GM18511 (cell line): Measurements from ENCODE around the gene CTSL.
"Not testable (repeated sequence)": the region's sequence is repeated elsewhere in the genome, so short reads cannot be mapped to it uniquely, and the experiment has no call there.

Experiments used
- ATAC-seq: cut with Tn5 transposase; IDR thresholded peaks from one replicate; pipeline ENCODE4 v1.9.1; 2021; ENCODE audit warnings: mild to moderate bottlenecking, moderate library complexity; ENCODE audit not compliant: unreplicated experiment

CTSL gene

GRCh38 chr9:87718852-87719612 is 6.9 kb upstream of the CTSL start:
- no peak for ATAC-seq

- ATAC-seq: no peak
Measured at GRCh38 chr9:87720173-87720572, 5.7 kb upstream of the CTSL start.

GRCh38 chr9:87722393-87723088 is 3.4 kb upstream of the CTSL start:
- ATAC-seq: no peak

GRCh38 chr9:87725356-87725899 is 491 bp upstream of the CTSL start:
- no peak for ATAC-seq

DNA sequence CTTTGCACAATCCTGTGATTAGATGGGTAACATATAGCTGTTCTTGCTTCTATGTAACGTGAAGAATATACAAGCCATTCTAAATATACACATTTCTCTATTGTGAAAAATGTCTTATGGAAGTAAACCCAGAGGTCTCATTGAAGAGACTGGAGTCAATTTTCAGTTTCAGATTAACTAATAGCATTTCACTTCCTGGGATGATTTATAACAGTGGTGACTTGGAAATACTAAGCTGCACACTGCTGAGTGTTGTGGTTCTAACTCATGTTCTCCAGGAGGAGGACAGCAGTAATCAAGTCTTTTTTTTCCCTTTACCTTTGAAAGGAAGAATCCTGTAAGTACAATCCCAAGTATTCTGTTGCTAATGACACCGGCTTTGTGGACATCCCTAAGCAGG is 3.3 kb downstream of the CTSL start:
- ATAC-seq: no peak

DNA sequence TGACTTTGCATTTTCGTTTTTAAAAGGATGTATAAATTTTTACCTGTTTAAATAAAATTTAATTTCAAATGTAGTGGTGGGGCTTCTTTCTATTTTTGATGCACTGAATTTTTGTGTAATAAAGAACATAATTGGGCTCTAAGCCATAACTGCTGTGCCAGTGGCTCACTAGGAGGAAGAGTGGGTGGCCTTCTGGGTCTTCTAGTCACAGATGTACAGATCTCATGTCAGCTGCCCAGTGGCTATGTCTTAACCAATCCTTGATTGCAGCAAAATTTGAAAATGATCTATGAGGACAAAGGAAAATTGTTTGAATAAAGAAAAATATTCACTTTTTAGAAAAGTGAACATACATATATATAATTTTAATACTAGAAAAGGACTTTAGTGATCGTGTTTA is 5.4 kb downstream of the CTSL start:
- ATAC-seq: no peak

DNA sequence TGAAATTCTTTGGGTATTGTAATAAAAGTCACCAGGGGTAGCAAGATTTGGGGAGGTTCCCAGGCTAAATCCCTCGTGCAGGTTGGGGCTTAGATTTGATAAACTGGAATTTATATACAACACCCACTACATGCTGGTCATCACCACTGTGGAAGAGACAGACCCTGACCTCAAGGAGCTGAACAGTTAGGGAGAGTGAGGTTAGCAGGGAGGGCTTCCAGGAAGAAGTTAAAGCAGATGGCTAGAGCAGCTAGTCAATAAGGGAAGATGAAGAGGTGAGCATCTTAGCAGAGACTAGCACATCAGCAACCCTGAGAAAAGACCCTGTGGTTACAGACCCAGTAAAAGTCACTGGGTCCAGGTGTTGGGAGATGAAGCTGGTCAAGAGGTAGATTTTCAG is 6.4 kb downstream of the CTSL start:
- no peak for ATAC-seq

GRCh38 chr9:87732756-87733155 is 6.8 kb downstream of the CTSL start:
- no peak for ATAC-seq

DNA sequence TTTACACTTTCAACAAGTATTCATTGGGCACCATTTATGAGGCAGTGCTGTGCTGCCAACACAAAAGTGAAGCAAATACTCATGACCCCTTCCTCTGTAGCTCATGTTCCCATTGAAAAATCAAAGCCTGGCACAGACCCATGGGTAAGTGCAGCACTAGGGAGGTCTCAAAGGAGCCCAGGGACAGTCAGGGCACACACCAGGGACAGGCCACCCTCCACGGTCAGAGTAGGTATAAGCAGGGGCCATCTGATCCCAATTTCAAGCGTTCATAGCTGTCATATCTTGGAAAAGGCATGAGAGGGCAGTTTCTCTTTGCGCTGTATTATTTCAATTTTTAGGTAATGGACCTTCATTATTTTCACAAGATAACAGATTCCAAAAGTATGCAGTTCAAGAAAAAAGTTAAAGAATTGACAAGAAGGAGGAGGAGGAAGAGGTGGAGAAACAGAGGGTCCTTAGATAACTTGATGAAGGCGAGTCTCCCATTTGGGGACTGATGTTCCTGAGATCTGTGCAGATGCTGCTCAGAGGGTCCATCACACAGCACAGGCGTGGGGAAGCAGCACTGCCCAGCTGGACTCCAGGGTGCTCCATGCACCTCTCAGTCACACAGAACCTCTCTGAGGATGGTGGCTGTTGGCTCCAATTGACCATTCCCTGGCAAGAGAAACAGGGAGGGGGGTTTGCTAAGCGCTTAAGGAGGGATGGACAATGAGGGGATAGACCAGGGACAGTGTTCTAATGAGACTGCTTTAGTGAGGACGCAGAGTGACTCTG is 7.5 kb downstream of the CTSL start:
- no peak for ATAC-seq

- no peak for ATAC-seq
Measured at GRCh38 chr9:87734106-87734505, 8.2 kb downstream of the CTSL start.

- no peak for ATAC-seq
Measured at GRCh38 chr9:87739546-87739945, 13.6 kb downstream of the CTSL start.

GRCh38 chr9:87740209-87740608 is 14.3 kb downstream of the CTSL start:
- no peak for ATAC-seq

DNA sequence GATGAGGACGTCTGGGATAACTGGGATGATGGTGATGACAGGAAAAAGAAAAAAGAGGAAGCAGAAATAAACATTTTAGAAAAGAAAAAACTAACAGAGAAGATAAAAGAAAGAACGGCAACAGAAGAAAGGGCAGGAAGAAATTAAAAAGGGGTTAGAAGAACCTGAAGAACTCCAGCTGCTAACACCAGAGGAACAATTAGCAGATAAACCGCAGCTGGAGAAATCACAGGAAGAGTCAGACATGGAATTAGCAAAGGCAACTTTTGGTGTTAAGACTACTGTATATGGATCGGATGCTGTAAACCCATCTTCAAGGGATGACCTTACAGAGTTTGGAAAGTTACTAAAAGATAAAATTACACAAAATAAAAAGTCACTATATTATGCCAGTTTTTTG is 15.4 kb downstream of the CTSL start:
- ATAC-seq: no peak

GRCh38 chr9:87741891-87742290 is 16.0 kb downstream of the CTSL start:
- no peak for ATAC-seq

DNA sequence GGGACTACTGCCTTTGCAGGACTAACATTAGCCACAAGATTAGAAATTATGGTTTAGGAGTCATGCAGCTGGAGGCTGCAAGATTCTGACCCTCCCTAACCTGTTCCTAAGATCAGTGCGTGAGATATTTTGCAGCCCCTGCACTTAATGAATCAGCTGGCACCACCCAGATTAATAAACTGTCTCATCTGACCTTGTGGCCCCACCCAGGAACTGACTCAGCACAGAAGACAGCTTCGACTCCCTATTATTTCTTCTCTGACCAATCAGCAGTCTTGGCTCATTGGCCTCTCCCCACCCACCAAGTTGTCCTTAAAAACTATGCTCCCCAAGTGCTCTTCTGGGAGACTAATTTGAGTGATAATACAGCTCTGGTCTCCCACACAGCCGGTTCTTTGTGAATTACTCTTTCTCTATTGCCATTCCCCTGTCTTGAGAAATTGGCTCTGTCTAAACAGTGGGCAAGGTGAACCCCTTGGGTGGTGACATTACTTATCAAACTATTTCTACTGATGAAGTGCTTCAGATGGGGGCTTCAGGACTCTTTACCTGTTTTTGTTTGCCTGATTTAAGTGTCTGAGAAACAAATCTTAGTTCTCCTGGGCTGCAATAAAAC is 17.0 kb downstream of the CTSL start:
- no peak for ATAC-seq

GRCh38 chr9:87744247-87744646 is 18.3 kb downstream of the CTSL start:
- not testable (repeated sequence) for ATAC-seq

DNA sequence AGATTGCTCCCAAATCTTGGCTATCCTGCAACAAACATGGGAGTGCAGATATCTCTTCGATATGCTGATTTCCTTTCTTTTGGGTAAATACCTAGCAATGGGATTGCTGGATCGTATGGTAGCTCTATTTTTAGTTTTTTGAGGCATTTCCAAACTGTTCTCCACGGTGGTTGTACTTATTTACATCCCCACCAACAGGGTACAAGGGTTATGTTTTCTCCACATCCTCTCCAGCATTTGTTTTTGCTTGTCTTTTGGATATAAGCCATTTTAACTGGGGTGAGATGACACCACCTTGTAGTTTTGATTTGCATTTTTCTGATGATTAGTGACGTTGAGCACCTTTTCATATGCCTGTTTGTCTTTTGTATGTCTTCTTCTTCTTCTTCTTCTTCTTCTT is 20.3 kb downstream of the CTSL start:
- ATAC-seq: no peak

DNA sequence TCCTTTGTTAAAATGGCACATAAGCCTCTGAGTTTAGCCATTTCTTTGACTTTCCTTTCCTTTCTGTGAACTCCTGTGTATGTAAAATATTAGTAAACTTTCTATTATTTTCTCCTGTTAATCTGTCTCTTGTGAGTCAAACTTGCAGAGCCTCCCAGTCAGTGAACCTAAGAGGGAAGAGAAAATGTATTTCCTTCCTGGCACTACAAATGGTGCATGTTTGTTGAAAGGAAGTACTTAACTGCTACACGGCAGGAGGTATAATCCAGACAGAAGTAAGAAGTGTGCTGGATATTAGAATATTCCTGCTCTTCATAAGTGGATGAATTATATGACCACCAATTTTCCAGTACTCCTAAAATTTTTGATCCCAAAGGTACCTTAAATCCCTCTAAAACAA is 23.0 kb downstream of the CTSL start:
- ATAC-seq: no peak

DNA sequence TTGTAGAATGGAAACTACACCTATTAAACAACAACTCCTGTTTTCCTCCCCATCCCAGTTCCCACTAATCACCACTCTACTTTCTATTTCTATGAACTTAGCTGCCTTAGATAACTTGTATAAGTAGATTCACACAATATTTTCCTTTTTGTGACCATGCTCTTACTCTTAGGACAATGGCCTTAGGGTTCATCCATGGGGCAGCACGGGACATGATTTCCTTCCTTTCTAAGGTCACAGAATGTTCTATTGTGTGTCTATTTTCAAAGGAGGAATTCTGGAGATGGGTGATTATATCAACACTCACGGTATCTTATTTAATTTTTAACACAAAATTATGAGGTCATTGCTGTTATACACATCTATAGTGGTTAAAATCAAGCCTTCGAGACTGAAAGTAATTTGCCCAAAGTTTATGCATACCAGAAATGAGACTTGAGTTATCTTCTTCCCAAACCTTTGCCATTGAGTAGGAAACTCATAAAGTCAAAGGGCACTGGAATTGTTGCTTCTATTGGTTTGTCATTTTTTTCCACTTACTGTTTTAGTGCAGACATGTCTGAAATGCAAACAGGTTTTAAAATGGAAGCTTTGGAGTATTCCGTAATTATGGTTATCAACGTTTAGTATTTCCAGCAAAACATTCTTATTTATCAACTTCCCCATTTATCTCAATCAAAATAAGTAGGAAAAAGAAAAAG is 23.6 kb downstream of the CTSL start:
- ATAC-seq: no peak

GRCh38 chr9:87750726-87751125 is 24.8 kb downstream of the CTSL start:
- ATAC-seq: no peak

GRCh38 chr9:87751423-87751822 is 25.5 kb downstream of the CTSL start:
- ATAC-seq: no peak
